H1 (cell line): Measurements from ENCODE around the gene ACAP3. TPM values are rescaled to one million over a fixed set of nuclear protein-coding genes. Genes with fewer than 3 reads are reported as not detected.

Source experiments
- CBX5 ChIP-seq: fragments of 300-800, 300-1000 bp; sonication (generic); IDR thresholded peaks from 2 replicates; pipeline ENCODE4 v1.7.1; 2016; ENCODE audit warnings: antibody characterized with exemption, low read length, low read depth
- EP300 ChIP-seq, 2 experiments: IDR thresholded peaks; 1 replicate in 1 of 2; 2 replicates in 1 of 2; pipeline ENCODE4 v1.6.1; 2011 to 2012; ENCODE audit warnings: low read depth in 2 of 2, low read length in 2 of 2, mild to moderate bottlenecking in 2 of 2, borderline replicate concordance in 1 of 2, inconsistent platforms in 1 of 2, moderate library complexity in 1 of 2
- HDAC6 ChIP-seq: IDR thresholded peaks from one replicate; pipeline ENCODE4 v1.7.1; 2012; ENCODE audit warnings: low read depth, mild to moderate bottlenecking, inconsistent platforms, low read length, moderate library complexity
- SP4 ChIP-seq: IDR thresholded peaks from 2 replicates; pipeline ENCODE4 v1.6.1; 2012; ENCODE audit warnings: low read length, inconsistent platforms
- TBP ChIP-seq: IDR thresholded peaks from 2 replicates; pipeline ENCODE4 v1.6.1; 2011; ENCODE audit warnings: low read depth, low read length, improper control_type of control experiment
- polyA plus RNA-seq, 7 experiments: library from polyadenylated mRNA; depleted of rRNA in 3 of 7; stranded (reverse) in 5 of 7; unstranded in 2 of 7; fragments of >200 nt in 5 of 7; fragments of 200-250 nt in 2 of 7; gene quantifications; 1 replicate in 5 of 7; 2 replicates in 1 of 7; 4 replicates in 1 of 7; pipeline versions ENCODE4 v1.2.1 to v1.2.3, GENCODE V29; 2011 to 2013; ENCODE audit warnings: missing spikeins in 2 of 7, mixed read lengths in 2 of 7
- total RNA-seq: library from RNA; stranded (reverse); fragmentation: NEBNext Ultra II Directional; extraction: Animal tissue kit (Norgen Biotek cat#: 25700); gene quantifications from 2 replicates; pipeline ENCODE4 v1.2.1, GENCODE V29; 2021
- TF ChIP-seq, protein P1 (sequence below): fragments of 300-600 bp; sonication (generic); IDR thresholded peaks from 2 replicates; pipeline ENCODE4 v1.7.1; 2012; ENCODE audit warnings: low read length, moderate library complexity, mild to moderate bottlenecking, inconsistent platforms; ENCODE audit not compliant: insufficient replicate concordance
- TF ChIP-seq, protein P2 (sequence below): IDR thresholded peaks from 2 replicates; pipeline ENCODE4 v1.6.1; 2011; ENCODE audit warnings: low read depth, mild to moderate bottlenecking, low read length; ENCODE audit not compliant: insufficient read depth

The ACAP3 gene
- total and polyA plus RNA-seq, 2 of the 8 experiments (the other 6 are each of a cell fraction or from before 2014, with no cell fraction given), result 14.8 to 28.3 TPM

DNA sequence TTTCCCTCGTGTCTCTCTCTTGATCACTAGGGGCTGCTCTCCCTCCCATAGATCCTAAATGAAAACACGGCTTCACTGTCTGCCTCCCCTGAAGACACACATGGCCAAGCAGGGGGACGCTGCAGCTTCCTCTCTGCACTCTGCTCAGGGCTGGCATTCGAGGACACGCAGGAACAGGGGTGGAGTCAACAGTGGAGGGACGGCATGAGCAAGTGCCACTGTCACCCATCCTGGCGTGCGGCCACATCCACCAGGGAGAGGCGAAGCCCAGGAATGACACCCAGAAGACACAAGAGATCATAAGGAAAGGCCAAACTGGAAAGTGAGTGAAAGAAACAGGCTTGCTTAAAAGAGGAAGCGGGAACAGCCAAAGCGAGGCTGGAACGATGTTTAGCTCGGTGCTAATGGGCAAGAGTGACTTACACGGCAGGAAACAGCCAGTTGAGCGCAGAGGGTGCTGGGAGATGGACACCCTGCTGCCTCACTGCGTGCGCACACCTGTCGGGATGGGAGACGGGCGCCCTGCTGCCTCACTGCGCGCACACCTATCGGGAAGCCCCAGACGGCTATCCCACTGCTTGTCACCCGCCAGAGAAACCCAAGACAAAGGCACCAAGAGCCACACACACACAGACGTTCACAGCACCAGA is 47.7 kb downstream of the ACAP3 start (continued):
- TF ChIP-seq, protein P1, sequence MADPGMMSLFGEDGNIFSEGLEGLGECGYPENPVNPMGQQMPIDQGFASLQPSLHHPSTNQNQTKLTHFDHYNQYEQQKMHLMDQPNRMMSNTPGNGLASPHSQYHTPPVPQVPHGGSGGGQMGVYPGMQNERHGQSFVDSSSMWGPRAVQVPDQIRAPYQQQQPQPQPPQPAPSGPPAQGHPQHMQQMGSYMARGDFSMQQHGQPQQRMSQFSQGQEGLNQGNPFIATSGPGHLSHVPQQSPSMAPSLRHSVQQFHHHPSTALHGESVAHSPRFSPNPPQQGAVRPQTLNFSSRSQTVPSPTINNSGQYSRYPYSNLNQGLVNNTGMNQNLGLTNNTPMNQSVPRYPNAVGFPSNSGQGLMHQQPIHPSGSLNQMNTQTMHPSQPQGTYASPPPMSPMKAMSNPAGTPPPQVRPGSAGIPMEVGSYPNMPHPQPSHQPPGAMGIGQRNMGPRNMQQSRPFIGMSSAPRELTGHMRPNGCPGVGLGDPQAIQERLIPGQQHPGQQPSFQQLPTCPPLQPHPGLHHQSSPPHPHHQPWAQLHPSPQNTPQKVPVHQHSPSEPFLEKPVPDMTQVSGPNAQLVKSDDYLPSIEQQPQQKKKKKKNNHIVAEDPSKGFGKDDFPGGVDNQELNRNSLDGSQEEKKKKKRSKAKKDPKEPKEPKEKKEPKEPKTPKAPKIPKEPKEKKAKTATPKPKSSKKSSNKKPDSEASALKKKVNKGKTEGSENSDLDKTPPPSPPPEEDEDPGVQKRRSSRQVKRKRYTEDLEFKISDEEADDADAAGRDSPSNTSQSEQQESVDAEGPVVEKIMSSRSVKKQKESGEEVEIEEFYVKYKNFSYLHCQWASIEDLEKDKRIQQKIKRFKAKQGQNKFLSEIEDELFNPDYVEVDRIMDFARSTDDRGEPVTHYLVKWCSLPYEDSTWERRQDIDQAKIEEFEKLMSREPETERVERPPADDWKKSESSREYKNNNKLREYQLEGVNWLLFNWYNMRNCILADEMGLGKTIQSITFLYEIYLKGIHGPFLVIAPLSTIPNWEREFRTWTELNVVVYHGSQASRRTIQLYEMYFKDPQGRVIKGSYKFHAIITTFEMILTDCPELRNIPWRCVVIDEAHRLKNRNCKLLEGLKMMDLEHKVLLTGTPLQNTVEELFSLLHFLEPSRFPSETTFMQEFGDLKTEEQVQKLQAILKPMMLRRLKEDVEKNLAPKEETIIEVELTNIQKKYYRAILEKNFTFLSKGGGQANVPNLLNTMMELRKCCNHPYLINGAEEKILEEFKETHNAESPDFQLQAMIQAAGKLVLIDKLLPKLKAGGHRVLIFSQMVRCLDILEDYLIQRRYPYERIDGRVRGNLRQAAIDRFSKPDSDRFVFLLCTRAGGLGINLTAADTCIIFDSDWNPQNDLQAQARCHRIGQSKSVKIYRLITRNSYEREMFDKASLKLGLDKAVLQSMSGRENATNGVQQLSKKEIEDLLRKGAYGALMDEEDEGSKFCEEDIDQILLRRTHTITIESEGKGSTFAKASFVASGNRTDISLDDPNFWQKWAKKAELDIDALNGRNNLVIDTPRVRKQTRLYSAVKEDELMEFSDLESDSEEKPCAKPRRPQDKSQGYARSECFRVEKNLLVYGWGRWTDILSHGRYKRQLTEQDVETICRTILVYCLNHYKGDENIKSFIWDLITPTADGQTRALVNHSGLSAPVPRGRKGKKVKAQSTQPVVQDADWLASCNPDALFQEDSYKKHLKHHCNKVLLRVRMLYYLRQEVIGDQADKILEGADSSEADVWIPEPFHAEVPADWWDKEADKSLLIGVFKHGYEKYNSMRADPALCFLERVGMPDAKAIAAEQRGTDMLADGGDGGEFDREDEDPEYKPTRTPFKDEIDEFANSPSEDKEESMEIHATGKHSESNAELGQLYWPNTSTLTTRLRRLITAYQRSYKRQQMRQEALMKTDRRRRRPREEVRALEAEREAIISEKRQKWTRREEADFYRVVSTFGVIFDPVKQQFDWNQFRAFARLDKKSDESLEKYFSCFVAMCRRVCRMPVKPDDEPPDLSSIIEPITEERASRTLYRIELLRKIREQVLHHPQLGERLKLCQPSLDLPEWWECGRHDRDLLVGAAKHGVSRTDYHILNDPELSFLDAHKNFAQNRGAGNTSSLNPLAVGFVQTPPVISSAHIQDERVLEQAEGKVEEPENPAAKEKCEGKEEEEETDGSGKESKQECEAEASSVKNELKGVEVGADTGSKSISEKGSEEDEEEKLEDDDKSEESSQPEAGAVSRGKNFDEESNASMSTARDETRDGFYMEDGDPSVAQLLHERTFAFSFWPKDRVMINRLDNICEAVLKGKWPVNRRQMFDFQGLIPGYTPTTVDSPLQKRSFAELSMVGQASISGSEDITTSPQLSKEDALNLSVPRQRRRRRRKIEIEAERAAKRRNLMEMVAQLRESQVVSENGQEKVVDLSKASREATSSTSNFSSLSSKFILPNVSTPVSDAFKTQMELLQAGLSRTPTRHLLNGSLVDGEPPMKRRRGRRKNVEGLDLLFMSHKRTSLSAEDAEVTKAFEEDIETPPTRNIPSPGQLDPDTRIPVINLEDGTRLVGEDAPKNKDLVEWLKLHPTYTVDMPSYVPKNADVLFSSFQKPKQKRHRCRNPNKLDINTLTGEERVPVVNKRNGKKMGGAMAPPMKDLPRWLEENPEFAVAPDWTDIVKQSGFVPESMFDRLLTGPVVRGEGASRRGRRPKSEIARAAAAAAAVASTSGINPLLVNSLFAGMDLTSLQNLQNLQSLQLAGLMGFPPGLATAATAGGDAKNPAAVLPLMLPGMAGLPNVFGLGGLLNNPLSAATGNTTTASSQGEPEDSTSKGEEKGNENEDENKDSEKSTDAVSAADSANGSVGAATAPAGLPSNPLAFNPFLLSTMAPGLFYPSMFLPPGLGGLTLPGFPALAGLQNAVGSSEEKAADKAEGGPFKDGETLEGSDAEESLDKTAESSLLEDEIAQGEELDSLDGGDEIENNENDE, result no peak
- no peak for TF ChIP-seq CBX5
- no peak for TF ChIP-seq EP300 (IDR thresholded peaks at IDR 0.05; ENCODE audit: borderline replicate concordance in 1 of 2, low read depth in 2 of 2, low read length in 2 of 2)
- TF ChIP-seq, protein P2, sequence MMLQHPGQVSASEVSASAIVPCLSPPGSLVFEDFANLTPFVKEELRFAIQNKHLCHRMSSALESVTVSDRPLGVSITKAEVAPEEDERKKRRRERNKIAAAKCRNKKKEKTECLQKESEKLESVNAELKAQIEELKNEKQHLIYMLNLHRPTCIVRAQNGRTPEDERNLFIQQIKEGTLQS, result no peak
- TF ChIP-seq SP4, result no peak
- no peak for TF ChIP-seq HDAC6
- no peak for TF ChIP-seq TBP
